CD4-positive, alpha-beta memory T cell (primary cell): ENCODE results near the gene ITM2B. TPM values are rescaled to one million over a fixed set of nuclear protein-coding genes. Genes with fewer than 3 reads are reported as not detected.

ENCODE experiments used
- CTCF ChIA-PET: fragments of 350-600 bp; sonication (Branson Sonifier 250); formaldehyde crosslinking; loops from one replicate; lab custom pipeline; 2021; ENCODE audit warnings: inconsistent platforms; ENCODE audit not compliant: partially characterized antibody; lab: Charles Lee
- POLR2A ChIA-PET: fragments of 350-600 bp; sonication (Branson Sonifier 250); formaldehyde crosslinking; loops from one replicate; lab custom pipeline; 2021; ENCODE audit not compliant: partially characterized antibody; lab: Charles Lee
- DNase-seq, 5 donors: peaks; one replicate each; pipeline versions ENCODE4 v3.0.0 to v3.0.0-alpha.2; 2020 to 2022; ENCODE audit warnings: mixed read lengths in 1 of 5
- H3K27ac ChIP-seq: one replicate; pipeline ENCODE4 v1.7.0; 2013; ENCODE audit warnings: low read depth, low read length
- H3K27me3 ChIP-seq: 2 replicates; pipeline ENCODE4 v1.7.0; 2013; ENCODE audit warnings: mild to moderate bottlenecking, low read length, moderate library complexity; ENCODE audit not compliant: insufficient read depth
- H3K36me3 ChIP-seq: 2 replicates; pipeline ENCODE4 v1.7.0; 2013; ENCODE audit warnings: mild to moderate bottlenecking, low read length, moderate library complexity; ENCODE audit not compliant: insufficient read depth
- H3K4me1 ChIP-seq: 2 replicates; pipeline ENCODE4 v1.7.0; 2013; ENCODE audit warnings: mild to moderate bottlenecking, low read length, moderate library complexity; ENCODE audit not compliant: insufficient read depth
- H3K4me3 ChIP-seq, 2 donors: one replicate each; pipeline ENCODE4 v1.7.0; 2013; ENCODE audit warnings: low read length in 2 of 2, mild to moderate bottlenecking in 1 of 2
- H3K9me3 ChIP-seq, 2 donors: one replicate each; pipeline ENCODE4 v1.7.0; 2013; ENCODE audit warnings: low read length in 2 of 2, control low read depth in 1 of 2; ENCODE audit not compliant: control insufficient read depth in 1 of 2
- H3K27ac Mint-ChIP-seq, 7 donors: one replicate each; pipeline ENCODE4 v1.8.0; 2020 to 2021; ENCODE audit warnings: mixed read lengths in 7 of 7, mild to moderate bottlenecking in 6 of 7, inconsistent platforms in 3 of 7, moderate library complexity in 3 of 7
- H3K27me3 Mint-ChIP-seq, 2 donors: one replicate each; pipeline ENCODE4 v1.8.0; 2020 to 2021; ENCODE audit warnings: mixed read lengths in 2 of 2
- H3K36me3 Mint-ChIP-seq, 2 donors: one replicate each; pipeline ENCODE4 v1.8.0; 2020 to 2021; ENCODE audit warnings: mixed read lengths in 2 of 2, inconsistent platforms in 1 of 2, mild to moderate bottlenecking in 1 of 2
- H3K4me1 Mint-ChIP-seq, 4 donors: one replicate each; pipeline ENCODE4 v1.8.0; 2020 to 2021; ENCODE audit warnings: mixed read lengths in 4 of 4, mild to moderate bottlenecking in 1 of 4
- H3K4me3 Mint-ChIP-seq, 8 donors: one replicate each; pipeline ENCODE4 v1.8.0; 2020 to 2021; ENCODE audit warnings: mixed read lengths in 8 of 8, mild to moderate bottlenecking in 7 of 8, moderate library complexity in 6 of 8, inconsistent platforms in 3 of 8
- H3K9me3 Mint-ChIP-seq, 8 donors: one replicate each; pipeline ENCODE4 v1.8.0; 2020 to 2021; ENCODE audit warnings: mixed read lengths in 8 of 8, mild to moderate bottlenecking in 5 of 8, inconsistent platforms in 3 of 8, moderate library complexity in 1 of 8
- intact Hi-C: fragments of 100-400 bp; cut with micrococcal nuclease; formaldehyde crosslinking; loops from one replicate; pipeline ENCODE4 v1.15.1; 2023
- polyA plus RNA-seq, 2 donors: library from polyadenylated mRNA; unstranded; fragments of 300-500 nt; fragmentation: Illumina TruSeq; gene quantifications; one replicate each; pipeline ENCODE4 v1.2.3, GENCODE V29; 2021
- total RNA-seq, 2 experiments: library from RNA; stranded (reverse); gene quantifications; one replicate each; pipeline ENCODE4 v1.2.3, GENCODE V29; 2021

Gene ITM2B
- total and polyA plus RNA-seq, 4 experiments from 2014 or later: 653 to 1,558 (median 1,062) TPM

- DNase-seq: no peak
- Histone ChIP-seq H3K9me3 (no peaks in the 10 kb centered on the region), H3K27me3 (no peaks in the 10 kb centered on the region), H3K4me1 (no peaks in the 10 kb centered on the region), H3K4me3 (no peak overlapping the region), H3K27ac (no peak overlapping the region), H3K36me3 (no peaks in the 10 kb centered on the region)
- ChIA-PET CTCF (interaction anchor here (0.5 kb wide), 1 partner anchor 178 kb away, joined by 3 read pairs; no protein-coding TSS in a partner anchor), POLR2A (interaction anchor here (1.0 kb wide), 1 partner anchor 34 kb away, joined by 3 read pairs; no protein-coding TSS in a partner anchor)
- no peak overlapping the region for H3K27ac Mint-ChIP-seq
- no peaks in the 10 kb centered on the region for H3K27me3 Mint-ChIP-seq
- H3K9me3 Mint-ChIP-seq: no peaks in the 10 kb centered on the region
- peaks cover 0 to 9% (median 6%) of the 10 kb centered on the region in 4 donors for H3K4me1 Mint-ChIP-seq
- peaks cover 15 to 18% of the 10 kb centered on the region in 2 donors for H3K36me3 Mint-ChIP-seq
- intact Hi-C loops: no loop called here
- no peak overlapping the region for H3K4me3 Mint-ChIP-seq
These were observed 40.3 kb downstream of the ITM2B start for GRCh38 chr13:48273346-48273745.

- no peaks in the 10 kb centered on the region for H3K9me3 Mint-ChIP-seq
These were observed 42.5 kb downstream of the ITM2B start for GRCh38 chr13:48275507-48275906.

GRCh38 chr13:48278806-48279205 lies 45.8 kb downstream of the ITM2B start:
- Histone ChIP-seq H3K4me1 (no peaks in the 10 kb centered on the region), H3K4me3 (no peak overlapping the region), H3K36me3 (no peaks in the 10 kb centered on the region), H3K27ac (no peak overlapping the region), H3K9me3 (no peaks in the 10 kb centered on the region), H3K27me3 (no peaks in the 10 kb centered on the region)
- peaks cover 0 to 5% (median 2%) of the 10 kb centered on the region in 4 donors for H3K4me1 Mint-ChIP-seq
- ChIA-PET POLR2A (interaction anchor here (1.0 kb wide), 1 partner anchor 10 kb away, joined by 3 read pairs; no protein-coding TSS in a partner anchor), CTCF (no interaction called here)
- no peak overlapping the region for H3K27ac Mint-ChIP-seq
- DNase-seq: no peak
- H3K27me3 Mint-ChIP-seq: peaks cover 0 to 2% of the 10 kb centered on the region in 2 donors
- no peak overlapping the region for H3K4me3 Mint-ChIP-seq
- no peaks in the 10 kb centered on the region for H3K9me3 Mint-ChIP-seq
- intact Hi-C loops: no loop called here
- H3K36me3 Mint-ChIP-seq: no peaks in the 10 kb centered on the region

More at GRCh38 chr13:48275507-48275906, 42.5 kb downstream of the ITM2B start:
- Mint-ChIP-seq H3K36me3 (peaks cover 0 to 2% of the 10 kb centered on the region in 2 donors), H3K4me1 (peaks cover 0 to 5% (median 2%) of the 10 kb centered on the region in 4 donors), H3K27ac (peak overlapping the region in 3 of 7 donors; percentile 8 to 50 (median 36)), H3K4me3 (no peak overlapping the region), H3K27me3 (no peaks in the 10 kb centered on the region)
- Histone ChIP-seq H3K36me3 (no peaks in the 10 kb centered on the region), H3K27me3 (no peaks in the 10 kb centered on the region), H3K27ac (no peak overlapping the region), H3K9me3 (no peaks in the 10 kb centered on the region), H3K4me3 (no peak overlapping the region), H3K4me1 (no peaks in the 10 kb centered on the region)
- ChIA-PET POLR2A (no interaction called here), CTCF (interaction anchor here (0.7 kb wide), 1 partner anchor 15 kb away, joined by 3 read pairs; no protein-coding TSS in a partner anchor)
- intact Hi-C loops: no loop called here
- no peak for DNase-seq

GRCh38 chr13:48281556-48281955 lies 48.5 kb downstream of the ITM2B start:
- Histone ChIP-seq H3K9me3 (no peaks in the 10 kb centered on the region), H3K27me3 (no peaks in the 10 kb centered on the region), H3K4me3 (no peak overlapping the region), H3K27ac (no peak overlapping the region), H3K4me1 (no peaks in the 10 kb centered on the region), H3K36me3 (no peaks in the 10 kb centered on the region)
- no peaks in the 10 kb centered on the region for H3K36me3 Mint-ChIP-seq
- intact Hi-C loops: no loop called here
- H3K27me3 Mint-ChIP-seq: peaks cover 0 to 2% of the 10 kb centered on the region in 2 donors
- H3K9me3 Mint-ChIP-seq: no peaks in the 10 kb centered on the region
- DNase-seq: peak in 1 of 5 donors; percentile 4
- ChIA-PET CTCF (no interaction called here), POLR2A (no interaction called here)
- H3K4me3 Mint-ChIP-seq: no peak overlapping the region
- H3K27ac Mint-ChIP-seq: no peak overlapping the region
- peaks cover 0 to 1% (median 0%) of the 10 kb centered on the region in 4 donors for H3K4me1 Mint-ChIP-seq

- Mint-ChIP-seq H3K27ac (no peak overlapping the region), H3K36me3 (no peaks in the 10 kb centered on the region), H3K9me3 (no peaks in the 10 kb centered on the region), H3K4me3 (no peak overlapping the region), H3K27me3 (peaks cover 1 to 6% of the 10 kb centered on the region in 2 donors), H3K4me1 (no peaks in the 10 kb centered on the region)
- ChIA-PET CTCF (no interaction called here), POLR2A (interaction anchor here (1.4 kb wide), 1 partner anchor 12 kb away, joined by 5 read pairs; the partner anchor contains the start of gene RB1)
- no peak for DNase-seq
- Histone ChIP-seq H3K4me3 (no peak overlapping the region), H3K9me3 (no peaks in the 10 kb centered on the region), H3K36me3 (no peaks in the 10 kb centered on the region), H3K27ac (no peak overlapping the region), H3K4me1 (no peaks in the 10 kb centered on the region), H3K27me3 (peaks cover 7% of the 10 kb centered on the region)
- intact Hi-C loops: no loop called here
These were observed 58.7 kb downstream of the ITM2B start for GRCh38 chr13:48291730-48292129.

- intact Hi-C loops: no loop called here
These were observed 59.6 kb downstream of the ITM2B start for GRCh38 chr13:48292650-48293049.

GRCh38 chr13:48294653-48295052 lies 61.6 kb downstream of the ITM2B start:
- POLR2A ChIA-PET: no interaction called here
- CTCF ChIA-PET: no interaction called here
- Histone ChIP-seq H3K27ac (no peak overlapping the region), H3K27me3 (peaks cover 7% of the 10 kb centered on the region), H3K36me3 (no peaks in the 10 kb centered on the region), H3K9me3 (no peaks in the 10 kb centered on the region), H3K4me1 (no peaks in the 10 kb centered on the region), H3K4me3 (no peak overlapping the region)
- H3K4me1 Mint-ChIP-seq: peaks cover 0 to 4% (median 0%) of the 10 kb centered on the region in 4 donors
- H3K27me3 Mint-ChIP-seq: peaks cover 0 to 1% of the 10 kb centered on the region in 2 donors
- intact Hi-C loops: no loop called here
- H3K27ac Mint-ChIP-seq: no peak overlapping the region
- no peak for DNase-seq
- H3K4me3 Mint-ChIP-seq: no peak overlapping the region
- no peaks in the 10 kb centered on the region for H3K9me3 Mint-ChIP-seq
- H3K36me3 Mint-ChIP-seq: no peaks in the 10 kb centered on the region

More at GRCh38 chr13:48292650-48293049, 59.6 kb downstream of the ITM2B start:
- DNase-seq: no peak
- Mint-ChIP-seq H3K4me1 (peaks cover 0 to 2% (median 0%) of the 10 kb centered on the region in 4 donors), H3K4me3 (no peak overlapping the region), H3K36me3 (no peaks in the 10 kb centered on the region), H3K27ac (no peak overlapping the region), H3K27me3 (peaks cover 1 to 6% of the 10 kb centered on the region in 2 donors), H3K9me3 (no peaks in the 10 kb centered on the region)
- H3K9me3 ChIP-seq: no peaks in the 10 kb centered on the region
- H3K27me3 ChIP-seq: peaks cover 7% of the 10 kb centered on the region
- no peaks in the 10 kb centered on the region for H3K36me3 ChIP-seq
- CTCF ChIA-PET: no interaction called here
- no peaks in the 10 kb centered on the region for H3K4me1 ChIP-seq
- no peak overlapping the region for H3K27ac ChIP-seq
- no peak overlapping the region for H3K4me3 ChIP-seq
- POLR2A ChIA-PET: interaction anchor here (0.8 kb wide), 1 partner anchor 18 kb away, joined by 4 read pairs; no protein-coding TSS in a partner anchor
